K562 (cell line): ENCODE results near the gene PLP2. TPM values are rescaled to one million over a fixed set of nuclear protein-coding genes. Genes with fewer than 3 reads are reported as not detected.
A peak's percentile ranks its signal among the peaks of the same experiment; 100 is the strongest.

ENCODE experiments used
- CGGBP1 ChIP-seq: fragments of 250-450 bp; sonication (Bioruptor Pico); IDR thresholded peaks from 2 replicates; pipeline ENCODE4 v1.9.0; 2021; ENCODE audit warnings: mild to moderate bottlenecking
- CHD1 ChIP-seq: fragments of 200-600 bp; sonication (generic); IDR thresholded peaks from one replicate; pipeline ENCODE4 v1.6.1; 2012; ENCODE audit warnings: mild to moderate bottlenecking, moderate library complexity, low read length, inconsistent platforms
- CXXC5 ChIP-seq: fragments of 250-450 bp; sonication (Bioruptor Pico); IDR thresholded peaks from 2 replicates; pipeline ENCODE4 v1.8.0; 2022; ENCODE audit warnings: inconsistent platforms, mild to moderate bottlenecking, moderate library complexity
- MCM7 ChIP-seq, 2 experiments: fragments of 450-650 bp; IDR thresholded peaks; 2 replicates each; pipeline ENCODE4 v1.6.1; 2016 to 2018
- NONO ChIP-seq, 2 experiments: fragments of 200-400 bp in 1 of 2; fragments of 450-650 bp in 1 of 2; formaldehyde crosslinking in 1 of 2; IDR thresholded peaks; 2 replicates each; pipeline ENCODE4 v1.6.1; 2017; ENCODE audit warnings: low read depth in 2 of 2, mild to moderate bottlenecking in 2 of 2, moderate library complexity in 2 of 2, low read length in 1 of 2
- PHF8 ChIP-seq: fragments of 200-600 bp; sonication (generic); IDR thresholded peaks from 2 replicates; pipeline ENCODE4 v1.6.1; 2012; ENCODE audit warnings: mixed run types, mild to moderate bottlenecking, inconsistent platforms, low read length, moderate library complexity, borderline replicate concordance
- POLR2H ChIP-seq: IDR thresholded peaks from 2 replicates; pipeline ENCODE4 v1.6.1; 2016; ENCODE audit warnings: missing genetic modification characterization, low read depth, mild to moderate bottlenecking, control low read depth, missing compliant biosample characterization, moderate library complexity
- POU5F1 ChIP-seq: fragments of 150-350 bp; IDR thresholded peaks from 2 replicates; pipeline ENCODE4 v1.6.1; 2014; ENCODE audit warnings: borderline replicate concordance, low read length, low read depth, mild to moderate bottlenecking; ENCODE audit not compliant: partially characterized antibody
- PREB ChIP-seq: sonication (generic); formaldehyde crosslinking; IDR thresholded peaks from 2 replicates; pipeline ENCODE4 v1.8.1; 2023; ENCODE audit warnings: mild to moderate bottlenecking, missing genetic modification reagents
- RBM22 ChIP-seq: fragments of 200-400 bp; formaldehyde crosslinking; IDR thresholded peaks from 2 replicates; pipeline ENCODE4 v1.6.1; 2018; ENCODE audit warnings: low read length, low read depth; ENCODE audit not compliant: poor library complexity, severe bottlenecking
- SMARCA4 ChIP-seq: fragments of 450-650 bp; IDR thresholded peaks from 2 replicates; pipeline ENCODE4 v1.6.1; 2016
- SP1 ChIP-seq: sonication (generic); formaldehyde crosslinking; IDR thresholded peaks from 2 replicates; pipeline ENCODE4 v1.8.1; 2022; ENCODE audit warnings: mild to moderate bottlenecking, missing genetic modification reagents
- SP2 ChIP-seq: IDR thresholded peaks from 2 replicates; pipeline ENCODE4 v1.6.1; 2011; ENCODE audit warnings: mild to moderate bottlenecking, low read depth, low read length, moderate library complexity; ENCODE audit not compliant: poor library complexity, severe bottlenecking; ENCODE audit errors: extremely low read depth
- ZFP30 ChIP-seq: fragments of 250-450 bp; sonication (Bioruptor Pico); IDR thresholded peaks from 2 replicates; pipeline ENCODE4 v1.8.0; 2022; ENCODE audit warnings: moderate library complexity, mild to moderate bottlenecking, inconsistent platforms, borderline replicate concordance
- ZNF174 ChIP-seq: fragments of 250-450 bp; sonication (Bioruptor Pico); IDR thresholded peaks from 2 replicates; pipeline ENCODE4 v1.4.0; 2020; ENCODE audit warnings: mild to moderate bottlenecking
- ZNF232 ChIP-seq: sonication (generic); formaldehyde crosslinking; IDR thresholded peaks from 2 replicates; pipeline ENCODE4 v1.8.0; 2022; ENCODE audit warnings: mild to moderate bottlenecking, missing genetic modification reagents
- ZNF518B ChIP-seq: fragments of 250-450 bp; sonication (Bioruptor Pico); IDR thresholded peaks from 2 replicates; pipeline ENCODE4 v1.5.0; 2021; ENCODE audit warnings: mild to moderate bottlenecking, moderate library complexity
- ZNF551 ChIP-seq: fragments of 250-450 bp; sonication (Bioruptor Pico); IDR thresholded peaks from 2 replicates; pipeline ENCODE4 v1.5.0; 2021; ENCODE audit warnings: mild to moderate bottlenecking, moderate library complexity
- ZNF766 ChIP-seq: fragments of 200-800 bp; sonication (Bioruptor generic); conservative IDR thresholded peaks from 2 replicates; pipeline ENCODE4 v1.6.1; 2016; ENCODE audit warnings: missing genetic modification characterization, missing compliant biosample characterization
- polyA plus RNA-seq, 8 experiments: library from polyadenylated mRNA; depleted of rRNA in 4 of 8; stranded (reverse) in 5 of 8; unstranded in 3 of 8; fragments of >200 nt; fragmentation: Nextera tagmentation in 2 of 8; fragmentation: Illumina TruSeq in 1 of 8; extraction: Ambion mirVana in 2 of 8; extraction: Trizol in 1 of 8; gene quantifications; 2 replicates each; pipeline versions ENCODE4 v1.2.1 to v1.2.3, GENCODE V29; 2011 to 2014; ENCODE audit warnings: inconsistent platforms in 1 of 8, missing spikeins in 1 of 8
- total RNA-seq, 7 experiments: library from RNA; depleted of rRNA in 6 of 7; stranded (reverse); fragments of >200 nt in 6 of 7; fragmentation: Illumina TruSeq in 2 of 7; extraction: Trizol in 2 of 7; gene quantifications; 2 replicates each; pipeline versions ENCODE4 v1.2.1 to v1.2.3, GENCODE V29; 2011 to 2021; ENCODE audit warnings: low replicate concordance in 1 of 7

The PLP2 gene
- total and polyA plus RNA-seq, 9 of the 15 experiments (the other 6 are each of a cell fraction or from before 2014, with no cell fraction given), result 34.7 to 236 (median 112) TPM

GRCh38 chrX:49163555-49164419 lies 7.9 kb upstream of the PLP2 start (continued):
- no peak for TF ChIP-seq PREB (CRISPR knock-in tag)
- TF ChIP-seq POU5F1, result no peak
- peak in 1 of 2 experiments; percentile 96; a peak in 2 of 4 replicates for TF ChIP-seq NONO (IDR thresholded peaks at IDR 0.05; ENCODE audit: low read depth in 2 of 2, low read length in 1 of 2)
- TF ChIP-seq ZFP30, result no peak
- no peak for TF ChIP-seq CHD1
- TF ChIP-seq ZNF766 (CRISPR knock-in tag), result 0 out of 2 replicates have a peak, but pooled peaks have one; percentile 26
- TF ChIP-seq MCM7 (IDR thresholded peaks at IDR 0.05), result no peak
- peak; percentile 41 for TF ChIP-seq SP1 (CRISPR knock-in tag)
- TF ChIP-seq RBM22, result no peak
- TF ChIP-seq POLR2H (tag), result no peak
- no peak for TF ChIP-seq ZNF232
- TF ChIP-seq ZNF551 (CRISPR knock-in tag), result no peak
- peak; percentile 42; the same call in 1 of the 2 replicates for TF ChIP-seq PHF8
- TF ChIP-seq ZNF518B (CRISPR knock-in tag), result no peak
- no peak for TF ChIP-seq ZNF174 (CRISPR knock-in tag)
- no peak for TF ChIP-seq CGGBP1
- no peak for TF ChIP-seq SP2
- no peak for TF ChIP-seq SMARCA4
- TF ChIP-seq CXXC5, result peak; percentile 69
